Mesothelial cell of epicardium (in vitro differentiated cells): Measurements from ENCODE around the gene FREM2. TPM values are rescaled to one million over a fixed set of nuclear protein-coding genes. Genes with fewer than 3 reads are reported as not detected.
A peak's percentile ranks its signal among the peaks of the same experiment; 100 is the strongest.

Source experiments
- DNase-seq, 2 experiments: peaks; one replicate each; pipeline ENCODE4 v3.0.0; 2021; ENCODE audit warnings: low spot score in 2 of 2; ENCODE audit not compliant: unreplicated experiment in 2 of 2
- H3K27ac Mint-ChIP-seq: 2 replicates; pipeline ENCODE4 v1.8.0; 2021; ENCODE audit warnings: mixed read lengths
- H3K27me3 Mint-ChIP-seq: 2 replicates; pipeline ENCODE4 v1.8.0; 2021; ENCODE audit warnings: low read depth, mixed read lengths
- H3K36me3 Mint-ChIP-seq: 2 replicates; pipeline ENCODE4 v1.8.0; 2021; ENCODE audit warnings: mixed read lengths
- H3K4me1 Mint-ChIP-seq: 2 replicates; pipeline ENCODE4 v1.8.0; 2021; ENCODE audit warnings: mixed read lengths
- H3K4me3 Mint-ChIP-seq: 2 replicates; pipeline ENCODE4 v1.8.0; 2021; ENCODE audit warnings: mild to moderate bottlenecking, moderate library complexity, mixed read lengths
- H3K9me3 Mint-ChIP-seq: 2 replicates; pipeline ENCODE4 v1.8.0; 2021; ENCODE audit warnings: mixed read lengths
- CTCF ChIP-seq: fragments of 200-600 bp; sonication (generic); IDR thresholded peaks from one replicate; pipeline ENCODE4 v1.5.0; 2021; ENCODE audit warnings: antibody characterized with exemption; ENCODE audit not compliant: unreplicated experiment
- total RNA-seq: library from RNA; stranded (reverse); gene quantifications from 3 replicates; pipeline ENCODE4 v1.2.1, GENCODE V29; 2021

The FREM2 gene
- total RNA-seq, 1 donor from 2014 or later: 83.5 TPM

- Mint-ChIP-seq H3K27ac (no peak overlapping the region), H3K4me1 (peaks cover 50% of the 10 kb centered on the region)
- no peak for TF ChIP-seq CTCF
Observed at GRCh38 chr13:38707460-38707859, 20.6 kb downstream of the FREM2 start.

GRCh38 chr13:38713046-38713445 is 26.2 kb downstream of the FREM2 start:
- peak overlapping the region; percentile 43 for H3K27ac Mint-ChIP-seq
- TF ChIP-seq CTCF: no peak

More at GRCh38 chr13:38707460-38707859, 20.6 kb downstream of the FREM2 start:
- no peaks in the 10 kb centered on the region for H3K27me3 Mint-ChIP-seq
- peaks cover 5% of the 10 kb centered on the region for H3K36me3 Mint-ChIP-seq
- H3K4me3 Mint-ChIP-seq: no peak overlapping the region
- H3K9me3 Mint-ChIP-seq: no peaks in the 10 kb centered on the region
- no peak for DNase-seq

DNA sequence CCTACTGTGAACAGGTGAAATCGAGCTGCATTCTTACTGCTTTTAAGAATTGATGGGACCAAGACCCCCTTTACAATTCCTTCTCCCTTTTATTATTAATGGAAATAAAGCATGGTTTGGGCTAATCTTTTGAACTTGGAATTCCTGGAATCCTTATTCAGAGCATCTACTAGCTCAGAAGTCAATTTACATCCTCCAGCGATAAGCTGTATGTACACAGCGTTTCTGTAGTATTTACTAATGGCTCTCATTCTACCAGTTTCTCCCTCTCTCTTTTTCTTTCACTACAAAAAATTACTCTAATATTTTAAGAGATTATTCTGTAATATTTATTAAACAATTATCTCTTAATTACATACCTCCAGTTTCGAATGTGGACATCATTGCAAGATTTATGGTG is 31.5 kb downstream of the FREM2 start:
- no peak for DNase-seq
- Mint-ChIP-seq H3K9me3 (no peaks in the 10 kb centered on the region), H3K4me3 (no peak overlapping the region), H3K27ac (no peak overlapping the region), H3K27me3 (no peaks in the 10 kb centered on the region), H3K4me1 (peaks cover 23% of the 10 kb centered on the region), H3K36me3 (peaks cover 16% of the 10 kb centered on the region)
- TF ChIP-seq CTCF: no peak

More at GRCh38 chr13:38713046-38713445, 26.2 kb downstream of the FREM2 start:
- Mint-ChIP-seq H3K4me1 (peaks cover 24% of the 10 kb centered on the region), H3K9me3 (no peaks in the 10 kb centered on the region), H3K4me3 (no peak overlapping the region), H3K27me3 (no peaks in the 10 kb centered on the region), H3K36me3 (peaks cover 12% of the 10 kb centered on the region)
- DNase-seq: no peak

- Mint-ChIP-seq H3K36me3 (peaks cover 2% of the 10 kb centered on the region), H3K27me3 (no peaks in the 10 kb centered on the region), H3K4me3 (no peak overlapping the region), H3K27ac (peak overlapping the region; percentile 77), H3K4me1 (peaks cover 44% of the 10 kb centered on the region), H3K9me3 (no peaks in the 10 kb centered on the region)
- DNase-seq: no peak
- no peak for TF ChIP-seq CTCF
Observed at GRCh38 chr13:38730332-38730731, 43.5 kb downstream of the FREM2 start.

- Mint-ChIP-seq H3K9me3 (no peaks in the 10 kb centered on the region), H3K4me1 (peaks cover 55% of the 10 kb centered on the region), H3K27ac (no peak overlapping the region), H3K4me3 (no peak overlapping the region), H3K27me3 (no peaks in the 10 kb centered on the region), H3K36me3 (peaks cover 4% of the 10 kb centered on the region)
- no peak for TF ChIP-seq CTCF
- DNase-seq: no peak
Observed at GRCh38 chr13:38733146-38733545, 46.3 kb downstream of the FREM2 start.
